NCI-H2081 (cell line): Measurements from ENCODE around the gene CHRNG.

Source experiments
- DNase-seq, 2 experiments: peaks; one replicate each; lab custom pipeline; 2025; lab: John Stamatoyannopoulos, UW

Gene CHRNG

GRCh38 chr2:232539298-232540231, at the start of gene CHRNG:
TSS of gene CHRNG (plus strand) at chr2:232539692. CDS start at chr2:232539748, 56 bp downstream.
- DNase-seq, result no peak

GRCh38 chr2:232490221-232491138, 49.0 kb upstream of the CHRNG start:
- no peak for DNase-seq

GRCh38 chr2:232491139-232491780, 48.2 kb upstream of the CHRNG start:
- DNase-seq, result no peak

GRCh38 chr2:232492236-232492848, 47.1 kb upstream of the CHRNG start:
- DNase-seq, result no peak

GRCh38 chr2:232492963-232493700, 46.4 kb upstream of the CHRNG start:
- no peak for DNase-seq

- DNase-seq, result no peak
Observed at GRCh38 chr2:232493701-232494474, 45.6 kb upstream of the CHRNG start.

GRCh38 chr2:232494542-232494941, 45.0 kb upstream of the CHRNG start:
- no peak for DNase-seq

- DNase-seq, result no peak
Observed at GRCh38 chr2:232495292-232495691, 44.2 kb upstream of the CHRNG start.

- DNase-seq, result no peak
Observed at GRCh38 chr2:232496501-232497270, 42.8 kb upstream of the CHRNG start.

GRCh38 chr2:232497348-232497747, 42.1 kb upstream of the CHRNG start:
- no peak for DNase-seq

GRCh38 chr2:232498452-232498851, 41.0 kb upstream of the CHRNG start:
- DNase-seq, result no peak

- DNase-seq, result no peak
Observed at GRCh38 chr2:232501331-232501771, 38.1 kb upstream of the CHRNG start.

GRCh38 chr2:232501794-232502390, 37.6 kb upstream of the CHRNG start:
- no peak for DNase-seq

GRCh38 chr2:232502511-232502910, 37.0 kb upstream of the CHRNG start:
- no peak for DNase-seq

- peak in 1 of 2 experiments; percentile 53 for DNase-seq
Observed at GRCh38 chr2:232502911-232503808, 36.3 kb upstream of the CHRNG start.

GRCh38 chr2:232503809-232504323, 35.6 kb upstream of the CHRNG start:
- DNase-seq, result no peak

- DNase-seq, result no peak
Observed at GRCh38 chr2:232504438-232504837, 35.1 kb upstream of the CHRNG start.

GRCh38 chr2:232505856-232506255, 33.6 kb upstream of the CHRNG start:
- no peak for DNase-seq
